ENCODE data around the gene TMCC1. TPM values are rescaled to one million over a fixed set of nuclear protein-coding genes. Genes with fewer than 3 reads are reported as not detected.
"Not testable (repeated sequence)": the region's sequence is repeated elsewhere in the genome, so short reads cannot be mapped to it uniquely, and the experiment has no call there.

Gene TMCC1
- total RNA-seq, 1 experiment from 2014 or later: 8.1 TPM

DNA sequence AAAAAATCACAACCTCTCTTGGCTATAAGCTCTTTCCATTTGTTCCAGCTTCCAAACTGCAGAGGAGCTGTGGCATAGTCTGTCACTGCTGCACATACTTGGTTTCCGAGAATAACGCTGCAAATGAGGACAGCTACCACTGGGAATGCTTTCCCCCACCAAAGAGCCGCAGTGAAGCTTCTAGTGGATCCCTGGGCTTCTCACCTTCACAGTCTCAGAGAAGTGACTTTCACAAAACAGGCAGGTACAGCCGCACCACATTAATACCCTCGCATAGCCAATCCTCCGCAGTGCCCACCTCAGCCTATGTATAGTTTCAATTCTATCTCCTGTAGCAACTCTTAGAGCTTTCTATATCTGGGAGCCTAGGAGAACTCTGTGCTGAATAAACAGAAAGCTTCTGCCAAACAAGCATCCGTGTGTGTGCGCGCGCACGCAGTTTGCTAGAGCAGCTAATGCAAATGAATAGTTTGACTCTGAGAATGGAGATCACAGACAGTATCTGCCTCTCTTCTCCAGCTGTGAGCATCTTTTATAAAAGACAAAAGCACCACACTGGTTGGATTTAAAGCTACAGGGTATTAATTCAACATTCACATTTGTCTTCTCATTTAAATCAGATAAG, 205.1 kb downstream of the TMCC1 start:
- DNase-seq (ENCODE audit: low spot score): no peak

DNA sequence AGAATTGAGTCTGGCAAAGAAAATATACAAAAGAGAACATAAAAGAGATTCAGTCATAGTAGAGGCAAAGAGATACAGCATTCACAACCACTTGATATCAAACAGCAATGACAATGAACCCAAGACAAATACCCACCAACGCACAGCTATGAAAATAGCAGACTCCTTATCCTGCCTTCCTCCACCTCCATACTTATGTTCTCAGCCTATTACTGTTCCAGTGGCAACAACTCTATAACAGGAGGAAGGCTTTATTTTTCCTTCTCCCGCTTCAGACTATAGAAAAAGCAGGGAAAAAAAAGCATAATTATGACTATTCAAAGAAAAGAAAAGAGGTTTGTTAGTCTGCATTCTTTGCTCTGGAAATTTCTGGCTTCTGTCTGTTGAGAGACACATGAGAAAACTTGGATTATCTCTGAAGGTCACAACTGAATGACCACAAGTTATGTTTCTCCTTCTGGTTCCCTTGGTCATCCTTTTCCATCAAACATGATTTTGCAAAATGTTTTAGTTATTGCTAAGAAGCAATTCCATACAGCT, 205.9 kb downstream of the TMCC1 start:
- no peak for DNase-seq (ENCODE audit: low spot score)

GRCh38 chr3:129686941-129687340, 206.6 kb downstream of the TMCC1 start:
- peak; percentile 54 for DNase-seq (ENCODE audit: low spot score)

GRCh38 chr3:129684270-129684669, 209.2 kb downstream of the TMCC1 start:
- DNase-seq (ENCODE audit: low spot score): no peak

- no peak for DNase-seq (ENCODE audit: low spot score)
Observed at GRCh38 chr3:129683201-129683600, 210.3 kb downstream of the TMCC1 start.

DNA sequence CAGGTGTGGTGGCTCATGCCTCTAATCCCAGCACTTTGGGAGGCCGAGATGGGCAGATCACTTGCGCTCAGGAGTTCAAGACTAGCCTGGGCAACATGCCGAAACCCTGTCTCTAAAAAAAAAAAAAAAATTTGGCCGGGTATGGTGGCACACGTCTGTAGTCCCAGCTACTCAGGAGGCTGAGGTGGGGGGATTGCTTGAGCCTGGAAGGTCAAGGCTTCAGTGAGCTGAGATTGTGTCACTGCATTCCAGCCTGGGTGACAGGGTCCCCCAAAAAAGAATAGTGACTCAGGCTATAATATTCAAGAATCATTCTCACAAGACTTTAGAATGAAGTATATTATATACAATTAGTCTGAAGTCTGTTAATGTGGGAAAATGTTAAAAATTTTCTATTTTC, 216.5 kb downstream of the TMCC1 start:
- DNase-seq (ENCODE audit: low spot score): no peak

- DNase-seq (ENCODE audit: low spot score): not testable (repeated sequence)
Observed at GRCh38 chr3:129674798-129675123, 218.8 kb downstream of the TMCC1 start.

- DNase-seq (ENCODE audit: low spot score): peak; percentile 45
Observed at GRCh38 chr3:129673897-129674797, 219.4 kb downstream of the TMCC1 start.

- no peak for DNase-seq (ENCODE audit: low spot score)
Observed at GRCh38 chr3:129673012-129673411, 220.5 kb downstream of the TMCC1 start.

DNA sequence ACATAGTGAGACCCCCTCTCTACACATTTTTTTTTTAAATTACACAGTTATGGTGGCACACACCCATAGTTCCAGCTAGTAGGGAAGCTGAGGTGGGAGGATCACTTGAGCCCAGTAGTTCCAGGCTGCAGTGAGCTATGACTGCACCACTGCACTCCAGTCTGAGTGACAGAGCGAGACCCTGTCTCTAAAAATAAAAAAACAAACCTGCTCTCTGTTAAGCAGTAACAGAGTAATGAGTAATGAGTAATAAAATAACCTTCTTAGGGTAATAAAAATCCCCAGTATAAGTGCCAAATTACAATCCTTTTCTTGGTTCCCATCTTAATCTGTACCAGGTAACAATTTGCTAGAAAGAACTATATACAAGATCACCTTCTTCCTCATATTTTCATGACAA, 221.1 kb downstream of the TMCC1 start:
- no peak for DNase-seq (ENCODE audit: low spot score)

- no peak for DNase-seq (ENCODE audit: low spot score)
Observed at GRCh38 chr3:129665024-129665768, 228.3 kb downstream of the TMCC1 start.

DNA sequence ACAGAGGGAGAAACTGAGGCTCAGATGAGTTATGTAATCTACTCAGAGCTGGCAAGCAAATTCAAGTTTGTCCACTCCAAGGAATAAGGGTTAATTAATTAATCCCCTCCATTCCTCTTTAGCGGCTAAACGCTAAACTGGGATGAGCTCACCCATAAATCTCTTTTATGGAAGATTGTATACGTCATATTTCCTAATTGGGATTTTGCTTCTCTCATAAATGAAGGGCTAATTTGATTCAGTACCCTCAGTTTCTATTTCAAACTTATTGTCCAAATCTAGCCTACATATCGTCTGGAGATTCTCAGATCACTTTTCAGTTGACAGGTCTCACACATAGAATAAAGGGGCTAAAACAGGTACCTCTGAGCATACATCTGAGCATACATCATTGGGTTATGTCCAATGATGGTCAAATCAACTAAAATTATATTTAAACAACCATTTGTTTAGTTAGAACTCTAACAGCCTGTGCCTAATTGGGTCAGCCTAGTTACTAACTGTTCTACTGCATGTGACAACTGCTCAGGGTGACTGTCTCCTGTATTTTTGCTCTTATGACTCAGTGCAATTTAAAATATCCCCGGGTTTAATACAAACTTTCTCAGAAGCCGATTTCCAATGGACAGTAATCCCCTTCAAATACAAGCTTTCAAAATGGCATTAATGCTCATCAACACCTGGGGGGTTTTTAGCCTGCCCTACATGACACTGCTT, 229.4 kb downstream of the TMCC1 start:
- no peak for DNase-seq (ENCODE audit: low spot score)

DNA sequence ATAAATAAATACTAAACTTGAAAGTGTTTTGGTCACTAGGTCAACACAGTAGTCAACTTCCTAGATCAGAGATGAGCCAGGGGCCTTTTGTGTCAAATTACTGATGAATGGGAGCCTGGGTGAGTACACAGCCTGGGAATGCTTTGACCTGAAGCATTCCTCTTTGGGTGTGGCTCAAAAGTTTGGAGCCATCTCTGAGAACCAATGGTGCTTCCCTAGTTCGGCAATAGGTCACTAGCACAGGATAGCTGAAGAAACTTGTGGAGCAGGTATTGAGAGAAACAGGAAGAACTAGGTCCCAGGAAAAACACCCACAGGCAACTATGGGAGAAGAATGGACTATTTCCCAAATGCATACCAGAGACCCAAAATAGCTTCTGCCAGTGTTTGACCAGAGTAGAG, 230.5 kb downstream of the TMCC1 start:
- DNase-seq (ENCODE audit: low spot score): peak; percentile 79

DNA sequence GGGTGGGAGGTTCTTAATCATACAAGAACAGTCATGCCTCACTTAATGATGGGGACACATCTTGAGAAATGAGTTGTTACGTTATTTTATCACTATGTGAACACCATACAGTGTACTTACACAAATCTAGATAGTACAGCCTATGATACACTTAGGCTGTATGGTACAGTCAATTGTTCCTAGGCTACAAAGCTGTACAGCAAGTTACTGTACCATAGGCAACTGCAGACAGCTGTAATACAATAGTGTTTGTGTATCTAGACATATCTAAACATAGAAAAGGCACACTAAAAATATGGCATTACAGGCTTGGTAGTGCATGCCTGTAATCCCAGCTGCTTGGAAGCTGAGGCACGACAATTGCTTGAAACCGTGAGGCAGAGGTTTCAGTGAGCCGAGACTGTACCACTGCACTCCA, 231.3 kb downstream of the TMCC1 start:
- DNase-seq (ENCODE audit: low spot score): no peak

GRCh38 chr3:129661766-129662165, 231.7 kb downstream of the TMCC1 start:
- DNase-seq (ENCODE audit: low spot score): no peak

DNA sequence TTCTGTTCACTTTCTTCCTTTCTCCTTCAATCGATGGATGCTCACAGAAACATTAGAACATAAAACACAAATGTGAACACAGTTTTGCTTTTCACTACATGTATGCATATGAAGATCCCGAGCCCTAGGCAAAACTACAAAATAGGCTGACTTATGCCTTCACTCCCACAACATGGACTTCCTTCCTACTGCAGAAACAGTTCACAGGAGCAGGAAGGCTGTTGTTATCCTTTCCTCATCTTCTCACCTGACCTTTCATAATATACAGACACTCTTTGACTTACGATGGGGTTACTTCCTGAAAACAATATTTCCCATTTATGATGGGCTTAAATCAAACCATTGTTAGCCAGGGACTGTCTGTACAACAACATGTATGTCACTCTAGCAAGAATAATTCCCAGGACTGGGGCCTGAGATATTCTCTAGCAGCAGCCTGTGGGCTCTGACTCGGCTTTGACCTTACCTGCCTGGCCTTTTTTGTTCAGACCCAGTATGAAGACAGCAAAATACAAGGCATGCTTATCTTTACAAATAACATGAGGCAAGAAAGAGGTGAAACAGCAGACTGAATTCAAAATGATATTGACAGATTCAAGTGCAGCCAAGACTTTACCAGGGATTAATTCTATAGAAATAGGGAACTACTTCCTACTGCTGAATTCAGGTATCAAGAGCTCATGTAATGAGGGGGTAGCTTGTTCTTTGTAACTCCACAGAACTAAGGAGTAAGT, 235.2 kb downstream of the TMCC1 start:
- DNase-seq (ENCODE audit: low spot score): peak; percentile 13

- peak; percentile 18 for DNase-seq (ENCODE audit: low spot score)
Observed at GRCh38 chr3:129657261-129658046, 236.1 kb downstream of the TMCC1 start.

- DNase-seq (ENCODE audit: low spot score): peak; percentile 67
Observed at GRCh38 chr3:129656659-129657247, 236.8 kb downstream of the TMCC1 start.

DNA sequence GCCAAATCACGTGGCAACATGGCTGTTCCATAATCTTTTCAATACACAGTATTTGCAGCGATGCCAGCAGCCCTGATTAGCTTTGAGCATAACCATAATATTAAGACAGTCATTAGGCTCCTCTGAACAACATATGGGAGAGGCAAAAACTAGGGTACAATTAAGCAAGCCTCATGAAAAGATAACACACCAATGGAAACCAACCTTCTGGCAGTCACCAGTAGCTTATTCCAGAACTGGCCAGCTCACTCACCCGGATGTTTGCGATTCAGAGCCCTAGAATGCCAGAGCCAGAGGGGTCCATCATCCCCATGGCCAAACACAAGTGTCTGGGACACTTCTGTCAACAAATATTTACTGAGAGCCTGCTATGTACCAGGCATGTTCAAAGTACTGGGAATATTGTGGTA, 238.2 kb downstream of the TMCC1 start:
- DNase-seq (ENCODE audit: low spot score): no peak

DNA sequence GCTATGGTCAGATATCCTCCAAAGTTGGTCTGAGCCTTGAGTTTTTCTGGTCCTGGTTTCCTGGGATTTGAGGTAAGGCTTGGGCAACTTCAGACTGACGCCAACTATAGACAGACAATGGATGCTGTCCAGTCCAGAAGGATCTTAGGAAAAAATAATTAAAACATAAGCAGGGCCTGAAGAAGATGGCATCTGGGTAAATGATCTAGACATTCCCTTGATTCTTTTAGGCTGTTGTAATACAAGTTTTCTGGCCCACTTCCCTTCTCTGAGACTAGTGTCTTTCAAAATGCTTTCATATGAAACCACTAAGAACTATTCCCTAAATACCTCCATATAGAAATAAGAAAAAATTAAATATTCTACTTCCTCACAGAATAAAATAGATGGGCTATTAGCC, 239.4 kb downstream of the TMCC1 start:
- DNase-seq (ENCODE audit: low spot score): no peak
